Activated naive CD8-positive, alpha-beta T cell treated with anti-CD3 and anti-CD28 coated beads, Interleukin-2, amount 10 ng/mL, durations not matched to agents 7 days and 5 days (primary cell): ENCODE measurements around the gene MATN1. TPM values are rescaled to one million over a fixed set of nuclear protein-coding genes. Genes with fewer than 3 reads are reported as not detected.
A peak's percentile ranks its signal among the peaks of the same experiment; 100 is the strongest.

ENCODE experiments used
- ATAC-seq: fragments of 150-1000 bp; cut with Tn5 transposase; one replicate; pipeline ENCODE4 v1.10.0; 2021; ENCODE audit warnings: low read depth, moderate library complexity
- POLR2A ChIA-PET: fragments of 350-600 bp; sonication (Branson Sonifier 250); formaldehyde crosslinking; loops from one replicate; lab custom pipeline; 2021; ENCODE audit warnings: antibody characterized with exemption; lab: Charles Lee
- DNase-seq: peaks from one replicate; pipeline ENCODE4 v3.0.0; 2021
- H3K27ac Mint-ChIP-seq: one replicate; pipeline ENCODE4 v1.8.0; 2022; ENCODE audit warnings: mild to moderate bottlenecking, mixed read lengths
- H3K27me3 Mint-ChIP-seq: one replicate; pipeline ENCODE4 v1.8.0; 2022; ENCODE audit warnings: mild to moderate bottlenecking, moderate library complexity, mixed read lengths
- H3K36me3 Mint-ChIP-seq: one replicate; pipeline ENCODE4 v1.8.0; 2021; ENCODE audit warnings: mild to moderate bottlenecking, mixed read lengths
- H3K4me1 Mint-ChIP-seq: one replicate; pipeline ENCODE4 v1.8.0; 2021; ENCODE audit warnings: mixed read lengths
- H3K4me3 Mint-ChIP-seq: one replicate; pipeline ENCODE4 v1.8.0; 2022; ENCODE audit warnings: mild to moderate bottlenecking, moderate library complexity, mixed read lengths
- H3K9me3 Mint-ChIP-seq: one replicate; pipeline ENCODE4 v1.8.0; 2021; ENCODE audit warnings: mixed read lengths
- total RNA-seq, 2 experiments: library from RNA; stranded (reverse); gene quantifications; one replicate each; pipeline ENCODE4 v1.2.3, GENCODE V29; 2021

The MATN1 gene
- total RNA-seq, 2 experiments from 2014 or later = 0.26 TPM; not detected in 1

DNA sequence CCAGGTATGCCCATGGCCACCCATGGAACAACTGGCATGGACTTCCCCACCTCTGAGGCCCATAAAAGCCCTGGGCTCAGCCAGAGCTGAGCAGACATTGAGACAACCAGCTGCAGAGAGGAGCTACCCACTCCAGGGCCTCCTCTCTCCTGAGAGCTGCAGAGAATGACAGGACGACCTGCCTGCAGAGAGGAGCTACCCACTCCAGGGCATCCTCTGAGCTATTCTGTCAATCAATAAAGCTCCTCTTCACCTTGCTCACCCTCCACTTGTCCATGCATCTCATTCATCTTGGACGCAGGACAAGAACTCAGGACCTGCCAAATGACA is 43.4 kb downstream of the MATN1 start:
- Mint-ChIP-seq H3K27ac (no peak overlapping the region), H3K4me3 (no peak overlapping the region), H3K9me3 (peaks cover 1% of the 10 kb centered on the region), H3K36me3 (no peaks in the 10 kb centered on the region), H3K4me1 (peaks cover under 1% of the 10 kb centered on the region), H3K27me3 (peaks cover 35% of the 10 kb centered on the region)
- ATAC-seq (no peak), DNase-seq (peak; percentile 15)
- POLR2A ChIA-PET = interaction anchor here (0.6 kb wide), 1 partner anchor 10 kb away, joined by 9 read pairs; no protein-coding TSS in a partner anchor

- H3K27me3 Mint-ChIP-seq = peaks cover 29% of the 10 kb centered on the region
Observed at GRCh38 chr1:30679201-30679975, 44.0 kb downstream of the MATN1 start.

DNA sequence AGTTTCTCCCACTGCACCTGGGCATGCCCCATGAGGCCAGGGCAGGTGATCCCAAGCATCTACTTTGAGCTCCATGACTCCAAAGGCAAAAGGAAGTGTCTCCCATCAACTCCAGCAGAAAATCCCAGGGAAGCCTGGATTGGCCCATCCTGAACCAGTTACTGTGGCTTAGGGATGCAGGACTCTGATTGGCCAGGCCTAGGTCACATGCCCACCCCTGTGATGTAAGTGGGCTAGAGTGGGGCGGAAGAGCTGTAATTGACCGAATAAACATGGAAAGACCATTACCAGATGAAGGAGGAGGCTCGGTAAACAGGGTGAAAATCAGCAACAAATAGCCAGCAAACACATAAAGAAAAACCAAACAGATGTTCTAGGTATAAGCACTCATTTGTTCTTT is 45.2 kb downstream of the MATN1 start:
- Mint-ChIP-seq H3K36me3 (peaks cover 3% of the 10 kb centered on the region), H3K9me3 (peaks cover 5% of the 10 kb centered on the region), H3K27ac (no peak overlapping the region), H3K4me3 (no peak overlapping the region), H3K4me1 (no peaks in the 10 kb centered on the region), H3K27me3 (peaks cover 24% of the 10 kb centered on the region)
- POLR2A ChIA-PET = no interaction called here
- ATAC-seq (no peak), DNase-seq (no peak)

More at GRCh38 chr1:30679201-30679975, 44.0 kb downstream of the MATN1 start:
- DNase-seq (no peak), ATAC-seq (no peak)
- Mint-ChIP-seq H3K4me3 (no peak overlapping the region), H3K27ac (no peak overlapping the region), H3K4me1 (no peaks in the 10 kb centered on the region), H3K9me3 (peaks cover 1% of the 10 kb centered on the region), H3K36me3 (no peaks in the 10 kb centered on the region)
- POLR2A ChIA-PET = interaction anchor here (0.6 kb wide), 1 partner anchor 11 kb away, joined by 9 read pairs; no protein-coding TSS in a partner anchor

- peaks cover 5% of the 10 kb centered on the region for H3K9me3 Mint-ChIP-seq
- ATAC-seq (no peak), DNase-seq (no peak)
- no peak overlapping the region for H3K27ac Mint-ChIP-seq
- peaks cover 21% of the 10 kb centered on the region for H3K27me3 Mint-ChIP-seq
- peaks cover 3% of the 10 kb centered on the region for H3K36me3 Mint-ChIP-seq
- H3K4me1 Mint-ChIP-seq = no peaks in the 10 kb centered on the region
- POLR2A ChIA-PET = no interaction called here
- H3K4me3 Mint-ChIP-seq = no peak overlapping the region
Observed at GRCh38 chr1:30677471-30677870, 45.9 kb downstream of the MATN1 start.

DNA sequence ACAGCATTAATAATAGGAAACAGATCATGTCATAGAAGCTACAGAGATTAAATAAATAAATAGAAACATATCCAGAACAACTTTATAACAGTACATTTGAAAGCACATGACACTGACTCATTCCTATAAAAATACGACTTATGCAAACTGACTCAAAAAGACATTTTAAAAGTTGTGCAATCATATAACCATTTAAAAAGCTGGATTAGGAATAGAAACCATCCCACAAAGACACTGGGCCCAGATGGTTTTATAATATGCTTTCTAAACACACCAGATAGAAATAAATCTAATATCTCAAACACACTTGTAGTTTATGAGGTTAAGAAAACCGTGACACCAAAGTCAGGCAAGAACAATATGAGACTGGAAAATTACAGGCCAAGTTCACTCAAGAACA is 47.6 kb downstream of the MATN1 start:
- Mint-ChIP-seq H3K4me3 (no peak overlapping the region), H3K27ac (no peak overlapping the region), H3K36me3 (peaks cover 3% of the 10 kb centered on the region), H3K27me3 (peaks cover 12% of the 10 kb centered on the region), H3K9me3 (peaks cover 5% of the 10 kb centered on the region), H3K4me1 (no peaks in the 10 kb centered on the region)
- DNase-seq (no peak), ATAC-seq (no peak)
- POLR2A ChIA-PET = no interaction called here

- ATAC-seq (no peak), DNase-seq (no peak)
- no peak overlapping the region for H3K4me3 Mint-ChIP-seq
- H3K9me3 Mint-ChIP-seq = peaks cover 5% of the 10 kb centered on the region
- POLR2A ChIA-PET = no interaction called here
- peaks cover 3% of the 10 kb centered on the region for H3K36me3 Mint-ChIP-seq
- no peak overlapping the region for H3K27ac Mint-ChIP-seq
- H3K27me3 Mint-ChIP-seq = peaks cover 12% of the 10 kb centered on the region
- H3K4me1 Mint-ChIP-seq = no peaks in the 10 kb centered on the region
Observed at GRCh38 chr1:30675289-30675688, 48.1 kb downstream of the MATN1 start.

- peaks cover 4% of the 10 kb centered on the region for H3K9me3 Mint-ChIP-seq
- DNase-seq (no peak), ATAC-seq (no peak)
- H3K4me1 Mint-ChIP-seq = no peaks in the 10 kb centered on the region
- H3K27me3 Mint-ChIP-seq = peaks cover 12% of the 10 kb centered on the region
- H3K36me3 Mint-ChIP-seq = peaks cover 3% of the 10 kb centered on the region
- POLR2A ChIA-PET = no interaction called here
- H3K27ac Mint-ChIP-seq = no peak overlapping the region
- no peak overlapping the region for H3K4me3 Mint-ChIP-seq
Observed at GRCh38 chr1:30673395-30673794, 50.0 kb downstream of the MATN1 start.

GRCh38 chr1:30672661-30673060 is 50.7 kb downstream of the MATN1 start:
- Mint-ChIP-seq H3K9me3 (peaks cover 4% of the 10 kb centered on the region), H3K4me3 (no peak overlapping the region), H3K4me1 (no peaks in the 10 kb centered on the region), H3K27me3 (peaks cover 12% of the 10 kb centered on the region), H3K36me3 (peaks cover 3% of the 10 kb centered on the region), H3K27ac (no peak overlapping the region)
- DNase-seq (no peak), ATAC-seq (no peak)
- POLR2A ChIA-PET = no interaction called here

DNA sequence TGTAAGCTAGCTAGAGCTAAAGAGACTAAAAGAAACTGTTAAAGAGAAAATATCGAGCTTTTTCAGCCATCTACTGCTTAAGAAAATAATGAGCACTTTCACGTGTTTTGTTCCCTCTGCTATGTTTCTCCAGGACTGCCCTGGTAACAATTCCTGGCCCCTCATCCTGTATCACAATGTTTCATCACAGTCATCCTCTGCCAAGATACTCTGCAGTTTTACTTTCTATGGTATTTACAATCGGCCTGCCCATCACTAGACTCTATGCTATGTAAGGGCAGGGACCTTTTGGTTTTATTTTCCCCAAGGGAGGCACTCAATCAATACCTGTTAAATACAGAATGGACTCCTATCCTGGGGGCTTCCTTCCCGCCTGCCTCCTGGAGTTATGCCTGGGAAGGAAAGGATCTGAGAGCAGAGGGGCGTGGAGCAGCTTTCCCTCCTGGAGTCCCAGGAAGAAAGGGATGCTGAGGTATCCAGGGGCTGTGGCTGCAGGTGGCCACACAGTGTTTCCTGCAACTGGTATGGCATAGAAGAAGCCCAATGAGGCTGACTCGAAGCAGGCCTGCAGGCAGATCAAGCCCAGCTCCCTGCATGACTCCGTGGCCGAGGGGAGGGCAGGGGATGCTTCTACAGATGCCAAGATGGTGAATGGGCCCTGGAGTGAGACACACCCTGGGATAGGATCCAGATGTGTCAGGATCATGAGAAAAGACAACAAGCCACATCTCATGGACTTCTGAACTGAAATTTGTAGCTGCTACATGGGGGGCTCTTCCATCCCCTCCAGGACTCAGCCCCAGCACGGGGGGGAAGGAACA is 52.9 kb downstream of the MATN1 start:
- Mint-ChIP-seq H3K4me3 (no peak overlapping the region), H3K27me3 (peaks cover 12% of the 10 kb centered on the region), H3K36me3 (peaks cover 3% of the 10 kb centered on the region), H3K4me1 (no peaks in the 10 kb centered on the region), H3K27ac (no peak overlapping the region), H3K9me3 (peaks cover 4% of the 10 kb centered on the region)
- DNase-seq (no peak), ATAC-seq (no peak)
- POLR2A ChIA-PET = no interaction called here

DNA sequence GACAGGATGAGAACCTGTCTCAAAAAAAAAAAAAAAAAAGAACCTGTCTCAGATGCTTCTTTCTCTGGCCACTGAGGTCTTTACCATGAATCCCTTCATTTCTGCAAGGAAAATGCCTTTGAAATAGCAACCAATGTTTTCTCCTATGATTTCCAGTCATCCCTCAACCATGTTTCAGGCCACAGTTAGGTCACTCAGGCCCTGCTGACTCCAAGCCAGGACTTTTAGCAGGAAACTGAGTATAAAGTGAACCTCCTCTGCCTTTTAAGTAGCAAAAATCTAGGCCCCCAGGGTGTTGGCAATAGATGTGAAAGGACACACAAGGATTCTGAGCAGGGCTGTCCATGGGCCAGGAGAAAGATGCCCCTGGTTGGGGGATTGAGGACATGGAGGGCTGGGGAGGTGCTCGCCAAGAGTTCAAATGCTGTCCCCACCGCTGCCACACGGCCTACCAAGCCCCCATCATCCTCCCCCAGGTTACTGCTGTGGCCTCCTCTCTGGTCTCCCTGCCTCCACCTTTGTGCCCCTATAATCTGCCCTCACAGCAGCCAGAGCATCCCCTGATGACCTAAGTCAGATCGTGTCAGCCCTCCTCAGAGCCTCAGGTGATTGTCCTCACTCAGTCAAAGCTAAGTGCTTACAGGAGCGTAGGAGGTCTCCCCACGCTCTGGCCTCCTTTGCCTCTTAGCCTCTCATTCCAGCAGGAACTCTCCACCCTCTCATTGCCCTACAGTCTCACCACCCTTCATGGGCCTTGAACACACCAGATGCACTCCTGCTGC is 54.6 kb downstream of the MATN1 start:
- H3K4me3 Mint-ChIP-seq = no peak overlapping the region
- no peak for DNase-seq
- H3K27ac Mint-ChIP-seq = no peak overlapping the region
- POLR2A ChIA-PET = no interaction called here
- ATAC-seq = no peak
- H3K9me3 Mint-ChIP-seq = peaks cover 2% of the 10 kb centered on the region
- H3K4me1 Mint-ChIP-seq = no peaks in the 10 kb centered on the region
- H3K36me3 Mint-ChIP-seq = peaks cover 1% of the 10 kb centered on the region
- peaks cover 9% of the 10 kb centered on the region for H3K27me3 Mint-ChIP-seq

DNA sequence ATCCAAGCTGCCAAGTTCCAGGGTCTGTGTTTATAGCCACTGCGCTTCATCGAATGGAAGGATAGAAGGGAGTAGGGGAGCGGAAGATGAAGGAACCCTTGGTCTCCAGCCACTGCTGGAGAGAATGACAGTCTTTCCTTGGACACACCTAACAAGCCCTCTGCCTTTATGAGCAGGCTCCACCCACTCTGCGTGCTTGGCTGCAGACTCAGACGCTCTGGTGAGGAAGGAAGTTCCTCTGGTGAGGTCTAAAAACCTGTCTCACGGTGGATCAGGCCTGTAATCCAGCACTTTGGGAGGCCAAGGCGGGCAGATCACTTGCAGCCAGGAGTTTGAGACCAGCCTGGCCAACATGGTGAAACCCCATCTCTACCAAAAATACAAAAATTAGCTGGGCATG is 55.4 kb downstream of the MATN1 start:
- H3K27me3 Mint-ChIP-seq = peaks cover 7% of the 10 kb centered on the region
- H3K27ac Mint-ChIP-seq = peak overlapping the region; percentile 26
- no peak overlapping the region for H3K4me3 Mint-ChIP-seq
- H3K36me3 Mint-ChIP-seq = no peaks in the 10 kb centered on the region
- H3K4me1 Mint-ChIP-seq = no peaks in the 10 kb centered on the region
- DNase-seq (no peak), ATAC-seq (peak; percentile 65)
- no peaks in the 10 kb centered on the region for H3K9me3 Mint-ChIP-seq
- POLR2A ChIA-PET = no interaction called here

DNA sequence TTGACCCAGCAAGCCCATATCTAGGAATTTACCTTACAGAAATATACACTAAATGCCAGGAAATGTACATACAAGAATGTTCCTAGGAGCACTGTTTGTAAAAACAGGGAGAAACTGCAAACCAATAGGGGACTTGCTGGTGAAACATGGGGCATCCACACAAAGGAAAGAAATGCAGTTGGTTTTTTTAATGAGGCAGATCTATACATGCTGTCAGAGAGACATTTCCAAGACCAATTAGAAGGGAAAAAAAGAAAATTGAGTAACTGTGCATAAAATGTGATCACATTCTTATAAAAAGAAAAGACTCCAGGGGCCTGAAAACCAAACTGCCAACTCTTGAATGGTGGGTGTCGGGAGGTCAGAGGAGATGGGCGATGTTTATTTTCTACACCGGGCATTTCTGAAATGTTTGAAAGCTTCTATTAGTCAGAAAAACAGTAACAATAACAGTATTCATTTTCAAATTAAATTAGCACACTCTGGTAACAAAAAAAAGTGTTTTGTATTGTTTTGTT is 56.6 kb downstream of the MATN1 start:
- Mint-ChIP-seq H3K36me3 (no peaks in the 10 kb centered on the region), H3K9me3 (no peaks in the 10 kb centered on the region), H3K27me3 (no peaks in the 10 kb centered on the region), H3K4me1 (no peaks in the 10 kb centered on the region), H3K4me3 (no peak overlapping the region), H3K27ac (no peak overlapping the region)
- POLR2A ChIA-PET = no interaction called here
- DNase-seq = no peak
- ATAC-seq = no peak
